ENCODE data around the gene ANO3.

The ANO3 gene

DNA sequence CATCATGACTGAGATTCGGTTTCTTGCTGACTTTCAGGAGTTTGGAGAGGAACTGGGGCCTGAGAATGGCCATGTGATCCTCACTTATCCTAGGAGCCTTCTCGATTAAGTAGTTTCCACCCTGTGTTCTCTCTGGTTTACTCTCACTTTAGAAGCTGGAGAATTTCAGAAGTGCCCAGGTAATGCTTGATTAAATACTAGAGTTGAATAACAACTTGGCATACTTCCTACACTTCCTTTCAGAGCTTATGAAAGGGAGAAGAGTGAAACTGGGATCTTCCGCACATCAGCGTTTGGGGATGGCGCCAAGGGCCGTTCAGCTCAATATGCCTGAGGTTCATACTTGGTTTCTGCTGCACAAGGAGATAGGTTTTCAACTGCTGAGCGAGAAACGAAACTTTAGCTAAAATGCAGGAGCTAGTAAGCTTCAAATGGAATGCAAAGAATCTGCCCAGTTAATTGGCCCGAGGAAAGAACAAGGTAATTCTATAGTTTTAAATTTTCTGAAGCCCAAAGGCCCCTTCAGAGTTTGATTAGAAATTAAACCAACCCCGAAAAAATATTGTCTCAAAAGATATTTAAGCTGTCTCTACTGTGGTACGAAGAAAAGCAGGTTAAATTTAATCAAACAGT lies 241.0 kb downstream of the ANO3 start:
- H2AFZ ChIP-seq (ENCODE audit: low read length) = no peak overlapping the region
- no peak for TF ChIP-seq EZH2phosphoT487 (IDR thresholded peaks at IDR 0.05; ENCODE audit: borderline replicate concordance)
- TF ChIP-seq, protein P1, sequence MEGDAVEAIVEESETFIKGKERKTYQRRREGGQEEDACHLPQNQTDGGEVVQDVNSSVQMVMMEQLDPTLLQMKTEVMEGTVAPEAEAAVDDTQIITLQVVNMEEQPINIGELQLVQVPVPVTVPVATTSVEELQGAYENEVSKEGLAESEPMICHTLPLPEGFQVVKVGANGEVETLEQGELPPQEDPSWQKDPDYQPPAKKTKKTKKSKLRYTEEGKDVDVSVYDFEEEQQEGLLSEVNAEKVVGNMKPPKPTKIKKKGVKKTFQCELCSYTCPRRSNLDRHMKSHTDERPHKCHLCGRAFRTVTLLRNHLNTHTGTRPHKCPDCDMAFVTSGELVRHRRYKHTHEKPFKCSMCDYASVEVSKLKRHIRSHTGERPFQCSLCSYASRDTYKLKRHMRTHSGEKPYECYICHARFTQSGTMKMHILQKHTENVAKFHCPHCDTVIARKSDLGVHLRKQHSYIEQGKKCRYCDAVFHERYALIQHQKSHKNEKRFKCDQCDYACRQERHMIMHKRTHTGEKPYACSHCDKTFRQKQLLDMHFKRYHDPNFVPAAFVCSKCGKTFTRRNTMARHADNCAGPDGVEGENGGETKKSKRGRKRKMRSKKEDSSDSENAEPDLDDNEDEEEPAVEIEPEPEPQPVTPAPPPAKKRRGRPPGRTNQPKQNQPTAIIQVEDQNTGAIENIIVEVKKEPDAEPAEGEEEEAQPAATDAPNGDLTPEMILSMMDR (conservative IDR thresholded peaks at IDR 0.05; ENCODE audit: low read length) = no peak
- H3K36me3 ChIP-seq (ENCODE audit: insufficient read depth, low read length) = no peaks in the 10 kb centered on the region
- no peaks in the 10 kb centered on the region for H3K79me2 ChIP-seq (ENCODE audit: insufficient read depth, low read length)
- no peak overlapping the region for H3K4me2 ChIP-seq (ENCODE audit: low read depth, low read length, poor library complexity, severe bottlenecking)
- no peaks in the 10 kb centered on the region for H3K9me2 ChIP-seq (replicated peaks; ENCODE audit: low read depth, low read length)
- H3K9me3 ChIP-seq (ENCODE audit: insufficient read depth, low read depth, low read length) = no peaks in the 10 kb centered on the region
- H3K27me3 ChIP-seq (ENCODE audit: insufficient read depth, low read length, poor library complexity, severe bottlenecking) = no peaks in the 10 kb centered on the region
- H3K4me1 ChIP-seq (ENCODE audit: insufficient read depth, low read length, poor library complexity, severe bottlenecking) = no peaks in the 10 kb centered on the region
- no peaks in the 10 kb centered on the region for H4K20me1 ChIP-seq (ENCODE audit: insufficient read depth, low read length, poor library complexity, severe bottlenecking)
- H3K4me3 ChIP-seq (ENCODE audit: low read length, poor library complexity, severe bottlenecking) = no peak overlapping the region
- H3K9ac ChIP-seq (ENCODE audit: low read depth, low read length, poor library complexity, severe bottlenecking) = no peak overlapping the region
- H3F3A ChIP-seq (ENCODE audit: low read depth) = no peaks in the 10 kb centered on the region

DNA sequence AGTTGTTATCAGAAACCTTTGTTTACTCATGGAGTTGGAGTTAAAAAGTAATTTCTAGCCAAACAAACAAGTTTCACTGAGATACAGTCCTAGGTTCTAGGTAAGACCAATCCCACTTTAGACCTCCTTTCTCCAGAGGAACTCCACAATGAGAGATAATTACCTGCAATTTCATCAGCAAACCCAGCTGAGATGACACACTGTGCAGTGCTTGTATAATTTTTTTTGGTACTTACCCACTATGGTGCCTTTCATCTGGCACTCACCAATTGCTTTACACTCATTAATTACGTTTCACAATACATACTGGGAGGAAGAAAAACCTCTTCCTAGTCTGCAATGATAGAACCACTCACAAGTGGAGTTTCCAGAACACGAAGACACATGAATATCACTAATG lies 242.0 kb downstream of the ANO3 start:
- no peaks in the 10 kb centered on the region for H3F3A ChIP-seq (ENCODE audit: low read depth)
- H3K9me2 ChIP-seq (replicated peaks; ENCODE audit: low read depth, low read length) = no peaks in the 10 kb centered on the region
- no peaks in the 10 kb centered on the region for H4K20me1 ChIP-seq (ENCODE audit: insufficient read depth, low read length, poor library complexity, severe bottlenecking)
- H3K9ac ChIP-seq (ENCODE audit: low read depth, low read length, poor library complexity, severe bottlenecking) = no peak overlapping the region
- no peaks in the 10 kb centered on the region for H3K79me2 ChIP-seq (ENCODE audit: insufficient read depth, low read length)
- no peaks in the 10 kb centered on the region for H3K27me3 ChIP-seq (ENCODE audit: insufficient read depth, low read length, poor library complexity, severe bottlenecking)
- H3K9me3 ChIP-seq (ENCODE audit: insufficient read depth, low read depth, low read length) = no peaks in the 10 kb centered on the region
- no peak overlapping the region for H3K4me2 ChIP-seq (ENCODE audit: low read depth, low read length, poor library complexity, severe bottlenecking)
- no peaks in the 10 kb centered on the region for H3K4me1 ChIP-seq (ENCODE audit: insufficient read depth, low read length, poor library complexity, severe bottlenecking)
- TF ChIP-seq, protein P1 (conservative IDR thresholded peaks at IDR 0.05; ENCODE audit: low read length) = no peak
- TF ChIP-seq EZH2phosphoT487 (IDR thresholded peaks at IDR 0.05; ENCODE audit: borderline replicate concordance) = no peak
- no peak overlapping the region for H3K4me3 ChIP-seq (ENCODE audit: low read length, poor library complexity, severe bottlenecking)
- H2AFZ ChIP-seq (ENCODE audit: low read length) = no peak overlapping the region
- no peaks in the 10 kb centered on the region for H3K36me3 ChIP-seq (ENCODE audit: insufficient read depth, low read length)

DNA sequence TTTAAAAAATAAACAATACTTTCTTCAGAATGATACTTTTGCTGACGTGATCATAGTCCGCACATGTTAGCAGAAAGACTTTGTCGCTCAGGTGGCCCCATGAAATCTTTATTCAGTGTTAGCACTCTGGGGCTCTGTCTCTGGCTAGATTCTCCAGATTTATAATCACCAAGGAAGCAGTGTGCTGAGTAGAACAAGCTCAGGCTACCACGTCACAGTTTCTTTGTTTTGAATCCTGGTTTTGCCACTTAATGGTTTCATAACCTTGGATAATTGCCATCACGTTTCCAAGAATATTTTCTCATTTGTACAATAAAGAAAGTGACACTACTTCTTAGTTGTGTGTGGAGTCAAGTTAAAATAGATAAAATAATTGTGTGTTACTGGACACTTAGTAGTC lies 244.0 kb downstream of the ANO3 start:
- Histone ChIP-seq H3K9me2 (replicated peaks; ENCODE audit: low read depth, low read length) (no peaks in the 10 kb centered on the region), H3K4me1 (ENCODE audit: insufficient read depth, low read length, poor library complexity, severe bottlenecking) (no peaks in the 10 kb centered on the region), H2AFZ (ENCODE audit: low read length) (no peak overlapping the region), H3K79me2 (ENCODE audit: insufficient read depth, low read length) (no peaks in the 10 kb centered on the region), H3F3A (ENCODE audit: low read depth) (no peaks in the 10 kb centered on the region), H3K9me3 (ENCODE audit: insufficient read depth, low read depth, low read length) (no peaks in the 10 kb centered on the region), H3K4me2 (ENCODE audit: low read depth, low read length, poor library complexity, severe bottlenecking) (no peak overlapping the region), H3K4me3 (ENCODE audit: low read length, poor library complexity, severe bottlenecking) (no peak overlapping the region), H3K27me3 (ENCODE audit: insufficient read depth, low read length, poor library complexity, severe bottlenecking) (no peaks in the 10 kb centered on the region), H4K20me1 (ENCODE audit: insufficient read depth, low read length, poor library complexity, severe bottlenecking) (no peaks in the 10 kb centered on the region), H3K9ac (ENCODE audit: low read depth, low read length, poor library complexity, severe bottlenecking) (no peak overlapping the region), H3K36me3 (ENCODE audit: insufficient read depth, low read length) (no peaks in the 10 kb centered on the region)
- TF ChIP-seq EZH2phosphoT487 (IDR thresholded peaks at IDR 0.05; ENCODE audit: borderline replicate concordance) = no peak
- TF ChIP-seq, protein P1 (conservative IDR thresholded peaks at IDR 0.05; ENCODE audit: low read length) = no peak
